AG08396 (cell line): ENCODE measurements around the gene SVOPL.

Experiments
- DNase-seq: peaks from one replicate; pipeline ENCODE4 v3.0.0; 2012; ENCODE audit warnings: low spot score, mixed read lengths

The SVOPL gene

GRCh38 chr7:138658889-138659288 lies 42.3 kb downstream of the SVOPL start:
- no peak for DNase-seq

- no peak for DNase-seq
Observed at GRCh38 chr7:138657854-138658386, 43.2 kb downstream of the SVOPL start.

GRCh38 chr7:138656952-138657351 lies 44.2 kb downstream of the SVOPL start:
- no peak for DNase-seq

- no peak for DNase-seq
Observed at GRCh38 chr7:138654616-138655015, 46.5 kb downstream of the SVOPL start.

- DNase-seq: no peak
Observed at GRCh38 chr7:138649506-138649905, 51.7 kb downstream of the SVOPL start.

GRCh38 chr7:138645284-138645683 lies 55.9 kb downstream of the SVOPL start:
- DNase-seq: no peak

GRCh38 chr7:138632826-138633602 lies 68.1 kb downstream of the SVOPL start:
- DNase-seq: no peak

GRCh38 chr7:138632384-138632783 lies 68.8 kb downstream of the SVOPL start:
- DNase-seq: no peak

GRCh38 chr7:138630059-138630610 lies 71.0 kb downstream of the SVOPL start:
- DNase-seq: no peak

- no peak for DNase-seq
Observed at GRCh38 chr7:138627361-138627760, 73.8 kb downstream of the SVOPL start.

- no peak for DNase-seq
Observed at GRCh38 chr7:138626846-138627245, 74.3 kb downstream of the SVOPL start.

GRCh38 chr7:138625849-138626230 lies 75.3 kb downstream of the SVOPL start:
- no peak for DNase-seq

- no peak for DNase-seq
Observed at GRCh38 chr7:138625084-138625848, 75.9 kb downstream of the SVOPL start.

- no peak for DNase-seq
Observed at GRCh38 chr7:138622841-138623240, 78.3 kb downstream of the SVOPL start.

GRCh38 chr7:138618933-138619332 lies 82.2 kb downstream of the SVOPL start:
- no peak for DNase-seq

GRCh38 chr7:138618506-138618905 lies 82.7 kb downstream of the SVOPL start:
- DNase-seq: no peak

GRCh38 chr7:138616085-138616484 lies 85.1 kb downstream of the SVOPL start:
- DNase-seq: no peak

GRCh38 chr7:138613630-138614029 lies 87.5 kb downstream of the SVOPL start:
- no peak for DNase-seq

- DNase-seq: no peak
Observed at GRCh38 chr7:138610671-138611170, 90.4 kb downstream of the SVOPL start.

- peak; percentile 57 for DNase-seq
Observed at GRCh38 chr7:138608275-138608674, 92.9 kb downstream of the SVOPL start.

GRCh38 chr7:138607216-138608126 lies 93.7 kb downstream of the SVOPL start:
- DNase-seq: no peak

- DNase-seq: no peak
Observed at GRCh38 chr7:138606236-138606635, 94.9 kb downstream of the SVOPL start.
